Hepatic stellate cell (primary cell): ENCODE results near the gene DPH2.

Experiments
- DNase-seq: peaks from one replicate; pipeline ENCODE4 v3.0.0; 2011; ENCODE audit warnings: low spot score

Gene DPH2

GRCh38 chr1:44000122-44000665, 30.4 kb downstream of the DPH2 start:
- DNase-seq, result no peak

DNA sequence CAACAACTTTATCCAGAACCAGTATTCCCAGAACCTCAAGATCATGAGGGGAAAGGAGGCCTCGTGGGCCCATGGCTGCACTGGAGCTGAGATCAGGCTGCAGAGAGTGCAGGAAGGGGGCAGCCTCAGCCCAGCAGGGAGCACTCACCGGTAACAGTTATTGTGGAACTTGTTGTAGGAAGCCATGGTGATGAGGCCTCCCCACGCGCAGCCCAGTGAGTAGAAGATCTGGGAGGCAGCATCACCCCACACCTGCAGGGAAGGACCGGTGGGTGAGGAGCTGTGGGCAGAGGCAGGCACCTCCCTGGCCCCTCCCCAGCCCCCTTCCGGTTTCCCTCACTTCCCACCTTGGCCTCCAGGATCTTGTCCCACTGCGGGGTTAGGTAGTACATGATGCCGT, 32.4 kb downstream of the DPH2 start:
- DNase-seq, result no peak

GRCh38 chr1:44002606-44003157, 32.9 kb downstream of the DPH2 start:
- no peak for DNase-seq

GRCh38 chr1:44008259-44008658, 38.4 kb downstream of the DPH2 start:
- no peak for DNase-seq

DNA sequence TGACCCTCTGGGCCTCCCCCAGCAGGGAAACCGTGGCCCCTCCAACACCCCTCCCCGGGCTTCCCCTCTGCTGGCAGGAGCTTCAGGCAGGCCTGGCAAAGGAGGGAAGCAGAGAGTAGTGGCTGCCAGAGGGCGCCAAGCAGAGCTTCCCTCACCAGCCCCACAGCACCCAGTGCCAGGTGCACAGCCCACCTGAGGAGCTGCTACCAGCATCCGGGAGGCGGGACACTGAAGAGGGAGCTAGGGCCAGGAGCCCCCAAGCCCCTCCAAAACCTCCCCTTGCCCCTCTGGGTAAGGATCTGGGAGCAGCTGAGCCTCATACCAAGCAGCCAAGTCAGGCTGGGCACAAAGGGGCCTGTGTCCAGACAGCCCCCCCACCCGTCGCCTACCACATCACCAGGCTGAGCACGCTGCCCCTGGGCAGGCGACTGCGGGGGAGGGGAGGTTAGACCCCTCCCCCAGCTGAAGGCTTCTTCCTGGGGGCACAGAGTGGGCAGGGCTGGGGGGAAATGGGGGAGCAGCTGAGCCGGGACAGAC, 41.2 kb downstream of the DPH2 start:
- no peak for DNase-seq

GRCh38 chr1:44012404-44012803, 42.6 kb downstream of the DPH2 start:
- DNase-seq, result no peak

GRCh38 chr1:44012941-44013609, 43.3 kb downstream of the DPH2 start:
- DNase-seq, result no peak

- DNase-seq, result no peak
These were observed 44.1 kb downstream of the DPH2 start for GRCh38 chr1:44013949-44014348.

GRCh38 chr1:44014365-44015104, 44.7 kb downstream of the DPH2 start:
- DNase-seq, result no peak

DNA sequence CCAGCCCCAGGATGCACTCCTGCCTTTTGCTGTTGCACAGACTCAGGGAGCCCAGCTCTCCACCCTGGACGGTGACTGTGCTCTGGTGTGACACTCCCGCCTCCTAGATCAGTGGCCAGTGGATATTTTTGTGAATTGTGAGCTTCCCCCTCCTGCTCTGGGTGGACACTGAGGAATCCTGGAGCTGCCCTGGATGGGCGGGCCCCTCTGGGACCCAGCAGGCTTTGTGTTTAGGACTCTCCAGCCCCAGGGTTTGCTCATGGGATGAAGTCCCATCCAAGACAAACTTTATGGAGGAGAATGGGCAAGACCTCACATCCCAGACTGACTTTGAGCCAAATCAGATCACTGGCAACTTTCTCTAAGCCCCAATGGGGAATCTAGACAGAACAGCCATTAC, 45.4 kb downstream of the DPH2 start:
- DNase-seq, result peak; percentile 43

DNA sequence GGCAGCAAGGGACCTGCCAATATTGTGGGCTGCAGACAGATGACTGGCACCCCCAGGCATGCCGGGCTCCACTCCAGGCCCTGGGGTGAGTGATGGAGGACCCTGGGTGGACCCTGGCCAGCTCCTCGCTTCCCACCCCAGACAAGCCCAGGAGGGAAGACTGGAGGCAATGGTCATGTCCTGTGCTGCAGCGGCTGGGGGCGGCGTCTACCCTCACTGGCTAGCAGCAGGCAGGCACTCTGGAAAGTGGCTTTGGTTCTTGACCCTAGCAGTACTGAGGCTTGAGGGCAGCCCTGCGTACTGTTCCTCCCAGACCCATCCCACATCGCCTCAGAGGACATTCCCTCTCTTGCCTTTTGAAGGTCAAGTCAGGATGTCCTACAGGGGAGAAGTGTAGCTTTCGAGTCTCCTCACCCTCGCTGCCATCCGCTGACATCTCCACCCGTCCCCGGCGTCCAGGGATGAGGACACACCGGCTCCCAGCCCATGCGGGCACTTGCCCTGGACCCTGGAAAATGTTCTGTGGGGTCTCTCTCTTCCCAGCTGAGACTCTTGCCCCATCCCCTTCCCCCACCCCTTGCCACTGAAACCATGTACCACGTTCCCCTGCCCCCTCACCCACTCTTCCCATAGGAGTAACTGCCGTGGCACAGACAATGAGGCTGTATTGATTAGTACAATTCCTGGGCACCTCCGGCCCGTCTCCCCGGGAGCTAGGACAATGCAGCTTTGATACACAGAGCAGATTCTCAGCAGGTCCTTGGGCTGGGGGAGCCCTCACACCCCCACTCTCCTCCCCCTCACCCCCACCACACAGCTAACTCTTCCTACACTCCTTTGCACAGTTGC, 46.5 kb downstream of the DPH2 start:
- DNase-seq, result no peak

- DNase-seq, result no peak
These were observed 47.1 kb downstream of the DPH2 start for GRCh38 chr1:44016890-44017400.

GRCh38 chr1:44019466-44019948, 49.7 kb downstream of the DPH2 start:
- DNase-seq, result no peak

DNA sequence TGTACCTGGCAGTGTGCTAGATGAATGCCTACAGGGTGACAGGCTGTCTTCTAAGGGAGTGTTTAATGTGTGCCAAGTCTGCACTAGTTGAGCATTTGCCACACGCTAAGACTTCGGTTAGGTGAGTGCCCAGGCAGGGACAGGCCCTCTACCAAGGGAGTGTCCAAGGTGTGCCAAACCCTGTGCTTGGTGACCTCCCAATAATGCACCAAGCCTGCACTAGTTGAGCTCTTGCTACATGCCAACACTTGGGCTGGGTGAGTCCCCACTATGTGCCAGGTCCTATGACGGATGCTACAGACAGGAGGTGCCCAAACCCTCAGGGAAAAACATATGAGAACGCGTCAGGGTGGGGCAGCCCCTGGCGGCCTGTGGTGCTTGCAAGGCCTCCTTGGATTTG, 50.7 kb downstream of the DPH2 start:
- DNase-seq, result no peak

GRCh38 chr1:44021156-44021555, 51.3 kb downstream of the DPH2 start:
- DNase-seq, result no peak

DNA sequence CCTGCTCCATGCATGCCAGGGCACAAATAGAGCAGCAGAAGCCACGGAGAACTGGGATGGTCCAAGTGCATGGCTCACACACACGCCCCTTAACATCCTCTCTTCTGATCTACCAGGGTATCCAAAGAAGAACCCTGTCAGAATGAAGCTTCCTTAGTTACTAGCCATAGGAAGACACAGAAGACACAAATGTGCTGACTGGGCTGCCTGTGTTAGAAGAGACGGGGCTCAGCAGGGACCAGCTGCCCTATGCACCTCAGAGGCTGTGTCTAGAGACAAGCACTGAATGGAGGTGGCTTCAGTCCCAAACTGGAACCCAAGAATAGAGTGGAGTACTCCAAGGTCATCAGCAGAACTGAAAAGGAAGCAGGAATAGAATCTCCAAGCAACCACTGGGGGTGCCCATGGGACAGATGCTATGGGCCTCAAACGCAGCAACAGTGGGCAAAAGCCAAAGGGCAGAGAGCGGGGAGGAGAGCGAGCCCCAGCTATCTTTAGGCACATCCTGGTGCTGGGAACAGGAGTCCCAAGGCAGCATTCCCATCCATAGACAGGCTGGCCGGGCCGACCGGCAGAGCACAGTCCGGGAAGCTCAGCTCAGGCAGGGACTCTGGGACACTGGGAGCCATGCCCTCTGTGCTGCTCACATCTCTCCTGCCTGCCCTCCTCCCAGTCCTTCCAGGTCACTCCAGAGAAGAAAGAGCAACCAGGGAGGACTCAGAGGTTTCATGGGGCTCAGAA, 51.9 kb downstream of the DPH2 start:
- DNase-seq, result no peak
